Neutrophil (primary cell): ENCODE results near the gene ITPK1.

Experiments
- H3K27ac ChIP-seq: fragments of 200-600 bp; sonication (generic); 2 replicates; pipeline ENCODE4 v1.5.1; 2016; ENCODE audit warnings: mild to moderate bottlenecking, moderate library complexity
- H3K27me3 ChIP-seq: fragments of 200-600 bp; sonication (generic); 2 replicates; pipeline ENCODE4 v1.6.0; 2016; ENCODE audit warnings: mild to moderate bottlenecking
- H3K36me3 ChIP-seq: fragments of 200-600 bp; sonication (generic); 2 replicates; pipeline ENCODE4 v1.5.1; 2017
- H3K4me1 ChIP-seq, 2 experiments: fragments of 200-600 bp in 1 of 2; sonication (generic) in 1 of 2; 1 replicate in 1 of 2; 2 replicates in 1 of 2; pipeline versions ENCODE4 v1.5.1 to v1.6.1; 2013 to 2016; ENCODE audit warnings: low read depth in 1 of 2, low read length in 1 of 2, mild to moderate bottlenecking in 1 of 2, moderate library complexity in 1 of 2; ENCODE audit not compliant: control insufficient read depth in 1 of 2, insufficient read depth in 1 of 2
- H3K4me3 ChIP-seq, 2 experiments: fragments of 200-600 bp in 1 of 2; sonication (generic) in 1 of 2; 1 replicate in 1 of 2; 2 replicates in 1 of 2; pipeline ENCODE4 v1.5.1; 2013 to 2016; ENCODE audit warnings: low read depth in 1 of 2, low read length in 1 of 2, mild to moderate bottlenecking in 1 of 2, moderate library complexity in 1 of 2
- H3K9me3 ChIP-seq: fragments of 200-600 bp; sonication (generic); 2 replicates; pipeline ENCODE4 v1.5.1; 2016
- CTCF ChIP-seq: fragments of 200-600 bp; sonication (generic); IDR thresholded peaks from 2 replicates; pipeline ENCODE4 v1.5.1; 2016; ENCODE audit warnings: antibody characterized with exemption

Gene ITPK1

DNA sequence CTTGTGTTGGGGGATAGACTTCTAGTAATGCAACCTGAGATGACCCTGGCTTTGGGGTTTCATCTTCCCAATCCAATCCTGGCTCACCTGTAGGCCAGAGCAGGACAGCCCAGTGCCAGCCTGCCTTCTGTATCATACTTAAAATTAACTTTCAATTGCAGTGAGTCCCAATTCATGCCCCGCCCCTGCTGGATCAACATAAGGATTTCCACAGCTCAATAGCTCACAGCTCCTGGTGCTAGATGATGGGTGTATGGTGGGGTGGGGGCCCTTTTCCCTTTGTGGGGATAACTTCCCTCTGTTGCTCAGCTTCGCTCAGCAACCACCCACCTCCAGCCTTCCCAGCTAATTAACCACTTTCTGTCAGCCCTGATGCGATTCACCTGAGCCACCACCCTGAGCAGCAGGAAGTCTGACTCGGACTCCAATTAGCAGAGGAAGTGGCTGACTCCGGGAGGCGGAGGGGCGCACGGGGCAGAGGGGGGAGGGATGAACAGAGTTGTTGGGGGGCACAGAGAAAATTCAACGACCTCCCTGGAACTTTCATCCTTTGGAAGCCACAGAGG is 217.1 kb downstream of the ITPK1 start:
- H3K4me1 ChIP-seq = no peaks in the 10 kb centered on the region
- no peaks in the 10 kb centered on the region for H3K9me3 ChIP-seq
- peaks cover 68% of the 10 kb centered on the region for H3K27me3 ChIP-seq
- no peak overlapping the region for H3K4me3 ChIP-seq
- H3K36me3 ChIP-seq = no peaks in the 10 kb centered on the region
- no peak overlapping the region for H3K27ac ChIP-seq
- no peak for TF ChIP-seq CTCF

DNA sequence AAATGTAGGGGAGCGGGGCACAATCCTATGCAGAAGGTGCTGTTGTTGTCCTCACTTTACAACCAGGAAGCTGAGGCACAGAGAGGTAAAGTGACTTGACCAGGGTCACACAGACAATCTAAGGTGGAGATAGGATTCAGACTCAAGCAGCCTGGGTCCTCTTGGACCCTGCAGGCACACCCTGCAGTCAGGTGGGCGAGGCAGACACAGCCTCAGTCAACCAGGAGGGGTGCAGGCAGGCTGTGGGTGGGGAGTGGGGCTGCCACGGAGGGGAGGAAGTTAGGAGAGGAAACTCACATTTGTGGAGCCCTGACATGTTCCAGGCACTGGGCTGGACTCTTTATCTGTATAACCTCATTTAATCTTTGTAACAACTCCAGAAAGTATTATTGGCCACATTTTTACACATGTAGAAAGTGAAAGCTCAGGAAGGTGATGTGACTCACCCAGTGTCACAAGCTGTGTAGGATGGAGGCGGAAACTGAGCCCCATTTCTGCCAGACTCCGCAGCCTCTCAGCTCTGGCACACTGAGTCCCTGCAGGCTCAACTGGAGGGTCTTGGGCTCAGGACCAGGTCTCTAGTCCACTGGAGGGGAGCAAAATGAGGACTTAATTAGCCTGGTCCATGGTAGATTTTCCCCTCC is 217.7 kb downstream of the ITPK1 start:
- peaks cover 62% of the 10 kb centered on the region for H3K27me3 ChIP-seq
- no peak for TF ChIP-seq CTCF
- no peak overlapping the region for H3K27ac ChIP-seq
- H3K36me3 ChIP-seq = no peaks in the 10 kb centered on the region
- no peaks in the 10 kb centered on the region for H3K4me1 ChIP-seq
- no peak overlapping the region for H3K4me3 ChIP-seq
- no peaks in the 10 kb centered on the region for H3K9me3 ChIP-seq

DNA sequence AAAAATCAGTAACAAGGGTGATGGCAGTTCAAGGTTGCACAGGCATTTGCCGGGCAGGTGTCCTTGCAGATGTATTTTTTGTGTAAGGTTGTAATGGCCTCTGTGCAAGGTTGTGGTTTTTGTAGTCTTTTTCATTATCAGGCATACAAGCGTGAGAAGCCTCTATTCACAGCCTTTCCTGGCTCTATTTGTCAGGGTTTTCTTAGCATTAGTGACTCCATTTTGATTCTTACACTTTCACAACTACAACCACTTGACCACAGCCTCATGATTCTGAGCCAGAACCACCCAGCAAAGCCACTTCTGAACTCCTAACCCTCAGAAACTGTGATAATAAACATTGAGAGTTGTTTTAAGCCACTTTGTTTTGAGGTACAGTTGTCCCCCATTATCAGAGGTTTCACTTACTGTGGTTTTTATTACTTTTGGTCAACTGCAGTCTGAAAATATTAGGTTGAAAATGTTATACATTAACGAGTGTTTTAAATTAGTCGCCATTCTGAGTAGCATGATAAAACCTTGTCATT is 220.3 kb downstream of the ITPK1 start:
- peaks cover 47% of the 10 kb centered on the region for H3K27me3 ChIP-seq
- H3K9me3 ChIP-seq = no peaks in the 10 kb centered on the region
- no peaks in the 10 kb centered on the region for H3K4me1 ChIP-seq
- H3K4me3 ChIP-seq = no peak overlapping the region
- TF ChIP-seq CTCF = no peak
- H3K36me3 ChIP-seq = no peaks in the 10 kb centered on the region
- no peak overlapping the region for H3K27ac ChIP-seq

DNA sequence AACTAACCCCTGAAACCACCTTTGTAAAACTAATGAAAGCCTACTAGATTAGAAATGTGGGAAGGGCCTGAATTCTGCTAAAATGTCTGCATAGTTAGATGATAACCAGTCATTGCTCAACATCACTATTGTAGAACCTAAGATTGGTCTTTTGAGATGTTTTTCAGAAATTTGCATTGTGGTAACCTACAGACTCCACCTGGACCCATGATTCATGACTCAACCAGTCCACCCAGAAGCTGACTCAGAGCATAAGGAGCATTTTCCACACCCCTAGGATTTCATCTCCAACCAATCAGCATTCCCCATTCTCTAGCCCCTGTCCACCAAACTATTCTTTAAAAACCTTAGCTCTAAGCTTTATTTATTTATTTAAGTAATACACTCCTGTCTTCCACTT is 223.1 kb downstream of the ITPK1 start:
- Histone ChIP-seq H3K9me3 (no peaks in the 10 kb centered on the region), H3K27ac (no peak overlapping the region), H3K4me3 (no peak overlapping the region), H3K27me3 (peaks cover 31% of the 10 kb centered on the region), H3K4me1 (no peaks in the 10 kb centered on the region), H3K36me3 (no peaks in the 10 kb centered on the region)
- TF ChIP-seq CTCF = no peak

DNA sequence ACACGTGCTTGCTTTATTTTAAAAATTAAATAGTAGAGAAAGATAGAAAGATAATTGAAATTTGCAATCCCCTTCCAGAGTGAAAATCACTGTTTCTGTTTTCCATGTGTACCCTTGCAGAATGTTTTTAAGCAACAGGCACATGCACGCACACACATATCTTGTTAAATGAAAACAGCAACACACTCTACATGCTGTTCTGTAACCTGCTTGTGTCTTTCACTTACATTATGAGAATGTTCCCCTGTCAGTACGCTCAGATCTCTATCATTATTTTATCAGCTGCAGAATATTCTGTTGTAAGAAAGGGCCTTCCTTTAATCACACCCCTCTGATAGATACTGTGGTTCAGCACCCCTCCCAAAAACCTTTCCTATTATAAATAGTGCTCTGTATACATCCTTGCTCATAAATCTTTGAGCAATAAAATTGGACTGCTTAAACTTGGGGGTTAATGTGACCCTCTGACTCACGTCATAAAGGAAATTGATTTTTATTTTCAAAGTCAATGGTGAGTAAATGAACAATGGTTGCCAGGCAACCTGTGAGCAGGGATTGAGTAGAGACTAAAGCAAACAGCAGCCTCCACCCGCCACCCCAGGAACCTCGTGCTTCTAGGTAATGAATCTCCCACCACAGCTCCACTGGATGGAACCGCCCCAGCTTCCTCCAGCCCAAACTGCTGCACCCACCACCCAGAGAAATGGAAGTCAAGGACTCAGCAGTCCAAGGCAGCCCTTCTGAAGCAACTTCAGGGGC is 224.7 kb downstream of the ITPK1 start:
- H3K27me3 ChIP-seq = peaks cover 31% of the 10 kb centered on the region
- H3K27ac ChIP-seq = no peak overlapping the region
- no peak for TF ChIP-seq CTCF
- H3K4me3 ChIP-seq = no peak overlapping the region
- H3K9me3 ChIP-seq = no peaks in the 10 kb centered on the region
- no peaks in the 10 kb centered on the region for H3K4me1 ChIP-seq
- no peaks in the 10 kb centered on the region for H3K36me3 ChIP-seq
